ENCODE data around the gene TMEM130.

TMEM130 gene

GRCh38 chr7:98841179-98841997 lies 28.4 kb downstream of the TMEM130 start:
- DNase-seq (ENCODE audit: low spot score), result peak; percentile 63

- no peak for DNase-seq (ENCODE audit: low spot score)
Observed at GRCh38 chr7:98840722-98841121, 29.1 kb downstream of the TMEM130 start.

GRCh38 chr7:98840096-98840495 lies 29.7 kb downstream of the TMEM130 start:
- DNase-seq (ENCODE audit: low spot score), result no peak

- DNase-seq (ENCODE audit: low spot score), result no peak
Observed at GRCh38 chr7:98837630-98837972, 32.2 kb downstream of the TMEM130 start.

- DNase-seq (ENCODE audit: low spot score), result no peak
Observed at GRCh38 chr7:98836811-98837629, 32.8 kb downstream of the TMEM130 start.

- no peak for DNase-seq (ENCODE audit: low spot score)
Observed at GRCh38 chr7:98834949-98835348, 34.9 kb downstream of the TMEM130 start.

GRCh38 chr7:98833022-98833421 lies 36.8 kb downstream of the TMEM130 start:
- no peak for DNase-seq (ENCODE audit: low spot score)

GRCh38 chr7:98831641-98832221 lies 38.1 kb downstream of the TMEM130 start:
- DNase-seq (ENCODE audit: low spot score), result no peak

- DNase-seq (ENCODE audit: low spot score), result no peak
Observed at GRCh38 chr7:98830972-98831548, 38.8 kb downstream of the TMEM130 start.

GRCh38 chr7:98828368-98828767 lies 41.4 kb downstream of the TMEM130 start:
- no peak for DNase-seq (ENCODE audit: low spot score)

GRCh38 chr7:98827258-98827657 lies 42.6 kb downstream of the TMEM130 start:
- no peak for DNase-seq (ENCODE audit: low spot score)

GRCh38 chr7:98826811-98827231 lies 43.0 kb downstream of the TMEM130 start:
- no peak for DNase-seq (ENCODE audit: low spot score)

- no peak for DNase-seq (ENCODE audit: low spot score)
Observed at GRCh38 chr7:98826387-98826786, 43.4 kb downstream of the TMEM130 start.

GRCh38 chr7:98823226-98823625 lies 46.6 kb downstream of the TMEM130 start:
- no peak for DNase-seq (ENCODE audit: low spot score)

- no peak for DNase-seq (ENCODE audit: low spot score)
Observed at GRCh38 chr7:98821348-98821747, 48.5 kb downstream of the TMEM130 start.

- DNase-seq (ENCODE audit: low spot score), result no peak
Observed at GRCh38 chr7:98816967-98817710, 52.7 kb downstream of the TMEM130 start.

- no peak for DNase-seq (ENCODE audit: low spot score)
Observed at GRCh38 chr7:98816241-98816640, 53.6 kb downstream of the TMEM130 start.

- no peak for DNase-seq (ENCODE audit: low spot score)
Observed at GRCh38 chr7:98815313-98815712, 54.5 kb downstream of the TMEM130 start.

GRCh38 chr7:98811299-98811698 lies 58.5 kb downstream of the TMEM130 start:
- DNase-seq (ENCODE audit: low spot score), result no peak

- no peak for DNase-seq (ENCODE audit: low spot score)
Observed at GRCh38 chr7:98810153-98810802, 59.5 kb downstream of the TMEM130 start.

- no peak for DNase-seq (ENCODE audit: low spot score)
Observed at GRCh38 chr7:98808751-98809460, 60.9 kb downstream of the TMEM130 start.
